Measurements from ENCODE around the gene SPTSSB. TPM values are rescaled to one million over a fixed set of nuclear protein-coding genes. Genes with fewer than 3 reads are reported as not detected.
A peak's percentile ranks its signal among the peaks of the same experiment; 100 is the strongest.

Gene SPTSSB
- total RNA-seq, 1 experiment from 2014 or later, result not detected

GRCh38 chr3:161405836-161406235, 34.5 kb upstream of the SPTSSB start:
- no peak overlapping the region for H3K27ac Mint-ChIP-seq (ENCODE audit: low read depth, unreplicated experiment)
- ChIA-PET CTCF (interaction anchor here (1.0 to 6.9 kb wide), 4 partner anchors 100 to 129 kb away, joined by 3 to 110 read pairs (median 4); no protein-coding TSS in a partner anchor), POLR2A (interaction anchor here (0.6 to 1.7 kb wide), 3 partner anchors 10 to 82 kb away, joined by 3 read pairs; no protein-coding TSS in a partner anchor)

DNA sequence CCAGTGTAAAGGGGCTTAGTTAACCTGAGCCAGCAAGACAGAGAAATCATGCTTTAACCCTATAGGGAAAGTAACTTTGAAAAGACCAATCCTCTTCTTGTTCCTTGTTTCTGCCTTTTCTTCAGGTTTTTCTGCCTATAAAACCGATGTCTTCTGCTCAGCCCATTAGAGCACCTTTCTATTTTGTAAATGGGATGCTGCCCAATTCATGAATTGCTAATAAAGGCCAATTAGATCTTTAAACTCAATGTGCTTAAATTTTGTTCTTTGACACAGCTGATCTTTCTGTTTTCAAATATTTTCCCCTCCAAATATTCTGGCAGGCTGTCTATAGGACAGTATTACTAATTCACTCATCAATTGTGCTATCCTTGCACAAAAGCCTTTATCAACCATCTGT, 33.8 kb upstream of the SPTSSB start:
- no peak for TF ChIP-seq CTCF (IDR thresholded peaks at IDR 0.05; ENCODE audit: unreplicated experiment)
- Mint-ChIP-seq H3K27me3 (ENCODE audit: insufficient read depth, unreplicated experiment) (no peaks in the 10 kb centered on the region), H3K27ac (ENCODE audit: low read depth, unreplicated experiment) (no peak overlapping the region), H3K36me3 (ENCODE audit: insufficient read depth, unreplicated experiment) (no peaks in the 10 kb centered on the region), H3K9me3 (ENCODE audit: unreplicated experiment) (no peaks in the 10 kb centered on the region), H3K4me1 (ENCODE audit: insufficient read depth, unreplicated experiment) (peaks cover 9% of the 10 kb centered on the region), H3K4me3 (ENCODE audit: unreplicated experiment) (no peak overlapping the region)
- BruUV-seq (replicated peaks), result no TSS peak
- DNase-seq (ENCODE audit: unreplicated experiment), result no peak
- ChIA-PET CTCF (interaction anchor here (0.9 to 6.9 kb wide), 3 partner anchors 105 to 129 kb away, joined by 3 to 110 read pairs (median 5); no protein-coding TSS in a partner anchor), POLR2A (interaction anchor here (0.7 kb wide), 1 partner anchor 81 kb away, joined by 3 read pairs; no protein-coding TSS in a partner anchor)
- intact Hi-C loops (cut with micrococcal nuclease), result no loop called here

More at GRCh38 chr3:161405836-161406235, 34.5 kb upstream of the SPTSSB start:
- Mint-ChIP-seq H3K27me3 (ENCODE audit: insufficient read depth, unreplicated experiment) (no peaks in the 10 kb centered on the region), H3K36me3 (ENCODE audit: insufficient read depth, unreplicated experiment) (no peaks in the 10 kb centered on the region), H3K4me1 (ENCODE audit: insufficient read depth, unreplicated experiment) (peaks cover 11% of the 10 kb centered on the region), H3K9me3 (ENCODE audit: unreplicated experiment) (no peaks in the 10 kb centered on the region), H3K4me3 (ENCODE audit: unreplicated experiment) (no peak overlapping the region)
- intact Hi-C loops (cut with micrococcal nuclease), result no loop called here
- no peak for DNase-seq (ENCODE audit: unreplicated experiment)
- no TSS peak for BruUV-seq (replicated peaks)
- no peak for TF ChIP-seq CTCF (IDR thresholded peaks at IDR 0.05; ENCODE audit: unreplicated experiment)

DNA sequence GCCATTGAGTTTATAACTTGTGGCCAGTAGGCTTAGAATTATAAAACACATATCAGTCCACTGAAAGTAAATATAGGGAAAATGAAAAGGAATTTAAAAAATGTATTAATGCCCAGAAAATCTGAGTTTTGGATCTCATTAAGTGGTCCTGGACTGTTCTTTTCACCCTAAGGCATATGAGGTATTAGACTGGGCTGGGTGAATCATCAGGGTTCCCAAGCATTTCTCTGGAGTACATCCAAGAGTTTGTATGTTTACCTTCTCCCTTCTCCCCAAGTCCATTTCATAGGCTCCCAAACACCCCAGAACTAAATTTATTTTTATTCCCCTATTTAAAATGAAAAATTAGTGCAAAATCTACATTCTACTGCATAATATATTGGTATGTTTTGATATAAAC, 31.9 kb upstream of the SPTSSB start:
- Mint-ChIP-seq H3K27ac (ENCODE audit: low read depth, unreplicated experiment) (no peak overlapping the region), H3K36me3 (ENCODE audit: insufficient read depth, unreplicated experiment) (no peaks in the 10 kb centered on the region), H3K9me3 (ENCODE audit: unreplicated experiment) (no peaks in the 10 kb centered on the region), H3K4me1 (ENCODE audit: insufficient read depth, unreplicated experiment) (peaks cover 5% of the 10 kb centered on the region), H3K4me3 (ENCODE audit: unreplicated experiment) (no peak overlapping the region), H3K27me3 (ENCODE audit: insufficient read depth, unreplicated experiment) (no peaks in the 10 kb centered on the region)
- ChIA-PET CTCF (interaction anchor here (1.1 to 1.4 kb wide), 3 partner anchors 117 to 132 kb away, joined by 3 to 7 read pairs (median 3); no protein-coding TSS in a partner anchor), POLR2A (interaction anchor here (0.9 to 1.1 kb wide), 3 partner anchors 58 to 129 kb away, joined by 3 read pairs; no protein-coding TSS in a partner anchor)
- peak; percentile 64 for DNase-seq (ENCODE audit: unreplicated experiment)
- no peak for TF ChIP-seq CTCF (IDR thresholded peaks at IDR 0.05; ENCODE audit: unreplicated experiment)
- BruUV-seq (replicated peaks), result no TSS peak
- intact Hi-C loops (cut with micrococcal nuclease), result loop anchor here (5.0 kb wide), 1 partner anchor 51 kb away; no protein-coding TSS in a partner anchor

GRCh38 chr3:161401389-161401788, 30.1 kb upstream of the SPTSSB start:
- Mint-ChIP-seq H3K27me3 (ENCODE audit: insufficient read depth, unreplicated experiment) (no peaks in the 10 kb centered on the region), H3K9me3 (ENCODE audit: unreplicated experiment) (no peaks in the 10 kb centered on the region), H3K36me3 (ENCODE audit: insufficient read depth, unreplicated experiment) (no peaks in the 10 kb centered on the region), H3K4me3 (ENCODE audit: unreplicated experiment) (no peak overlapping the region), H3K4me1 (ENCODE audit: insufficient read depth, unreplicated experiment) (peaks cover 5% of the 10 kb centered on the region), H3K27ac (ENCODE audit: low read depth, unreplicated experiment) (no peak overlapping the region)
- POLR2A ChIA-PET, result no interaction called here
- DNase-seq (ENCODE audit: unreplicated experiment), result no peak
- no TSS peak for BruUV-seq (replicated peaks)
- intact Hi-C loops (cut with micrococcal nuclease), result loop anchor here (5.0 kb wide), 1 partner anchor 49 kb away; no protein-coding TSS in a partner anchor
- CTCF ChIA-PET, result interaction anchor here (1.3 kb wide), 1 partner anchor 8 kb away, joined by 4 read pairs; no protein-coding TSS in a partner anchor
- no peak for TF ChIP-seq CTCF (IDR thresholded peaks at IDR 0.05; ENCODE audit: unreplicated experiment)
